ENCODE results near the gene MGAT1.

Gene MGAT1

DNA sequence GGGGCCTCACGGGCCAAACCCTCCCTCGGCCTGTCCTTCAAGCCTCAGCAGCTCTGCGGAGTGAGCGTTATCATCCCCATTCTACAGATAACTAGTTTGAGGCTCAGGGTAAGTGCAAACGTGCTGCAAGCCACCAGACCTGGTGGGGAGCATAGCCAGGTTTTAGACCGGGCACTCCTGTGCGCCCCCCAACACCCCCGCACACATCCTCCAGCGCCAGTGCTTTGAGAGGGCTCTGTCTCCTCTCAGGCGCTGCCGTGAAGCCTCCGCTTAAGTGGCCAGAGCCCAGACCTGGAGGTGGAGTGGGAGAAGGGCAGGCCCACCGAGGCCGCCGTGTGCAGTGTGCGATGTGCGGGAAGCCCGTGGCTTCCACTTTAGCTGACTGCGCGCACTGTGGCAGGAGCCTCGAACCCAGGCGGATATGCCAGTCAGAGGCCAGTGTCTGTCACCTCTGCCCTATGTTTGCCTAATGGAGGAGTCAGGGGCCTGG is 1.6 kb upstream of the MGAT1 start:
- DNase-seq, result peak in 1 of 2 experiments; percentile 65

GRCh38 chr5:180803181-180804128 is 849 bp upstream of the MGAT1 start:
- peak; percentile 90 to 92 for DNase-seq

GRCh38 chr5:180801596-180802324 is 846 bp downstream of the MGAT1 start:
- DNase-seq, result no peak

DNA sequence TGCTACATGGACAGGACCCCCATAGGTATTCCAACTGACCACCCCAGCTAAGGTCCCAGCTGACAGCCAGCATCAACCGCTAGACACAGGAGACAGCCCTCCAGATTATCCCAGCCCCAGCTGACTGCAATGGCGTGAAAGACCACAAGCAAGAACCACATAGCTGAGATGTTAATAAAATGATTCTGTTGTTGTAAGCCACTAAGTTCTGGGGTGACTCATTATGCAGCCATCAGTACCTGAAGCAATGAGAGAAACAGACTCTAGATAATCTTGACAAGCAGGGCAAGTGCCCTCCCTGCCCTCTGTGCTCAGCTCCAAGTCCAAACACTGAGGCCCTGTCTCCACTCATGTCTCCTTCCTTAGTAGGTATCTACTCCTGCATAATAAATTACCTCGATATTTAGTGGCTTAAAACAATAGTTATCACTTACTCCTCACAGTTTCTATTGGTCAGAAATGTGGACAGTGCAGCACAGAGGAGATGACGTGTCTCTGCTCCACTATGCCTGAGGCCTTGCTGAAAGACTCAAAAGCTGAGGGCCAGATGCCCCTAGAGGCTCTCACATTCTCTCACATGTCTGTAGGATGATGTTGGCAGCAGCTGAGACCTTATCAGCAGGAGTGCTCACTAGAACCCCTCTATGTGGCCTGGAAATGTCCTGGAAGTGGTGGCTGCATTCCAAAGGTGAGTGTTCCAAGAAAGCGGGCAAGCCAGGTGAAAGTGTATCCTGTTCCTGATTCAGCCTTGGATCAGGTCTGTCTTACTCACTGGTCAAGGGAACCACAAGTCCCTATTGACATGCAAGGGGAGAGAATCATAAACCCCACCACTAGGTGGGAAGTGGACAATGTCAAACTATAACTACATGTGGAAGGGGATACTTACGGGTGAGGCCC is 2.5 kb downstream of the MGAT1 start:
- peak in 1 of 2 experiments; percentile 32 for DNase-seq

DNA sequence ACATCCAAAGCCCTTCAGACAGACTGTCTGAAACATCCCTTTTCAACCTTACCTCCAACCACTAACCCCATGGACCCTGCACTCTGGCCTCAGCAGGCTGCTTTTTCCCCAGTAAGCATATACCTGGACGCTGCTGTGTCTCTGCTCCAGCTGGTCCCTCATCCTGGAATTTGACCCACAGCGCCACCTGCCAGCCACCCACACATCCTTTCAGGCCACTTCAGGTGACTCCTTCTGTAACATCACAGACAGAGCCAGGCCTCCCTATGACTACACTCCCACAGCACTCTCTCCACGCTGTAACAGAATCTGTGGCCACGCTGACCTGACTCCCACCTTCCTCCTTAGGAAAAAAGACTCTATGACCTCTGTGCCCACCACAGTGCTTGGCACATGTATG is 3.4 kb downstream of the MGAT1 start:
- DNase-seq, result peak in 1 of 2 experiments; percentile 17

DNA sequence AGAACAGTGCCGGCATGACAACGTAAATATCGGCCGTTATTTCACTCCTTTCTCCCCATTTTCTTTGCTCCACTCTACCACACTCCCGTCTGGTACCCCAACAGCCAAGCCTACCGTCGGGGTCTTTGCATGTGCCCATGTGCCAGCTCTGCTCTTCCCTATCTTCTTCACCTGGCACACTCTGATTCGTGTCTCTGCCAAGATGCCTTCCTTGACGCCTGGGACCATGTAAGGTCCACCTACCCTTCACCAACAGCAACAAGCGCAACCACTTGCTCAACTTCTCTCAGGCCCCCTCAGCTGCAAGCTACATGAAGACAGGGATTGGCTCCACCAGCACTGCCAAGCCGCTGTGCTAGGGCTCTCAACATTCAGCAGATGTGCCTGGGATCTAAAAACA is 4.4 kb downstream of the MGAT1 start:
- DNase-seq, result no peak

DNA sequence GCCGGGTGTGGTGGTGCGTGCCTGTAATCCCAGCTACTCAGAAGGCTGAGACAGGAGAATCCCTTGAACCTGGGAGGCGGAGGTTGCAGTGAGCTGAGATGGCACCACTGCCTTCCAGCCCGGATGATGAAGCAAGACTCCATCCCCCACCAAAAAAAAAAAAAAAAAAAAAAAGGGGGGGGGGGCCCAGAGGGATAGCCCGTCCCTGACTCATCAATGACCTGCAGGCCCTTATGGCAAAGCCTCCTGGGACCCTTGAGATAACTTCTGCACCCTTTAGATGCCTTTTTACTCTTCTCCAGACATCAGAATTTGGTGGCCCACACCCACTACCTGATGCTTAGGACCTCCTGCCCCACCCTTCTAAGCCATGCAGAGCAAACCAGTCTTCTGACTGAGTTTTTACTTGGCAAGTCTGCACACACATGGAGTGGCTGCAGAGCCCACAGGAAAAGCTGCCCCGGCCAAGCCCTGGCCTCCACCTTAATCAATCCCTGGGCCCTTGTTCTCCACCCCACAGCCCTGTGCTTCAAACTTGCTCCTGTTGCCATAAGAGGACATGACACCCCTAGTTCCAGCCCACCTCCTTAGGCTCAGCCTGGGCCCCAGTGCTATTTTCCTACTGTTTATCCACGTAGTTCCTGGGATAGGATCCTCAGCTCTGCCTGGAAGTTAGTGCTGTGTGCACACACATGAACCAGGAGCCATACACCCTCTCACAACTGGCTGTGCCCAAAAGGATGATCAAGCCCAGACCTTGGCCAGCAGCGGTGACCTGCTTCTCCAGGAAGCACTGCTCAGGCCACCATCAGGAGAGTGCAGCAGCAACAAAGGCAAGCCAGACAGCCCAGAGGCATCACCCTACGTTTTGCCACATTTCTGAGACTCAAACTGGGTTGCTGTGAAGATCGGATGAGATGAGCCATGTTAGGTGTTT is 5.1 kb downstream of the MGAT1 start:
- DNase-seq, result peak in 1 of 2 experiments; percentile 13

DNA sequence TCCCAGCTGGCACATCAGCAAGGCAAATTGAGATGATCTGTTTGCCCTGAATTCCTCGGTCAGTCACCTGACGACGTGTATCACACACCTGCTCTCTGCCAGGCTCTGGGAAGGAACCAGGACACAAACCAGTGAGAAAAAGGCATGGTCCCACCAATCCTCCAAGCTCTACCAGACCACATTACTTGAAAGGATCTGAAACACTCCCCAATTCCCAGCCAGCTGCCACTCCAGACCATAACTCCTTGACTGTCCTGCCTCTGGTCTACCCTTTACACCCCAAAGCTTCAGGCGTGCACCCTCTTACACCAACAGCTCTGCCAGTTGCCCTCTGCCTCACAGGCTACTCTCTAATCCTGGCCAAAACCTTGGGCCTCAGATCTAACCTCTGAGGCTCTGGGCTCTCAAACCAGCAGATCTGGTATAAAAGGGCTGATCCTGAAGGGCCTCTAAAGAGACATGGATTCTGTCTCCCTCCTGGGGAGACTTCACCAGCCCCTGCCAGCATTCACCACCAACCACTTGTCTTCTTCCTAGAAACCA is 6.8 kb downstream of the MGAT1 start:
- peak in 1 of 2 experiments; percentile 14 for DNase-seq

GRCh38 chr5:180792965-180793287 is 9.7 kb downstream of the MGAT1 start:
- DNase-seq, result peak in 1 of 2 experiments; percentile 13

GRCh38 chr5:180792287-180792964 is 10.2 kb downstream of the MGAT1 start:
- no peak for DNase-seq

DNA sequence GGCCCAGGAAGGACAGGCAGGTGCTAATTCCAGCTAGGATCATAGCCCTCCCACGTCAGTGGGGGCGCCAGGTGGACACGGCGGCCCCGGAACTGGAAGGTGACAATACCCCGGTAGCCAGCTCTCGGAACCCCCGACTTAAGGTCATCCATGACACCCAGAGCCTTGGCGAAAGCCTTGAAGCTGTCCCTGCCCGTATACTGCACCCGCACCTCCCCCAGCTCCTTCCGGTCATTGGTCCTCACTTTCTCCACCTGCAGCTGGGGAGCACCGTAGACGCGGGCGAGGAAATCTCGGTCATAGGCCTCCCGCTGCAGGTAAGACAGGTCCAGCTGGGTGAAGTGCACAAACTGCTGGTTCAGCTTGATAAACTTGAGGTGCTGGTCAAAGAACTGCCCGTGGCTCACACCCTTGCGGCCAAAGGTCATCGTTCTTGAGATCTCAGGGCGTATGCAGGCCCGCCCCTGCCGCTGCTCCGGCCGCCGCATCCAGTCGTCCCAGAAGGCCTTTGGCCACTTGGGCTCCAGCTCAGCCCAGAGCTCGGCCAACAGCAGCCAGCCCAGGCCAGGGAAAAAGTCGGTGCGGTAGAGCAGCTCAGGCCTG is 10.9 kb downstream of the MGAT1 start:
- no peak for DNase-seq

DNA sequence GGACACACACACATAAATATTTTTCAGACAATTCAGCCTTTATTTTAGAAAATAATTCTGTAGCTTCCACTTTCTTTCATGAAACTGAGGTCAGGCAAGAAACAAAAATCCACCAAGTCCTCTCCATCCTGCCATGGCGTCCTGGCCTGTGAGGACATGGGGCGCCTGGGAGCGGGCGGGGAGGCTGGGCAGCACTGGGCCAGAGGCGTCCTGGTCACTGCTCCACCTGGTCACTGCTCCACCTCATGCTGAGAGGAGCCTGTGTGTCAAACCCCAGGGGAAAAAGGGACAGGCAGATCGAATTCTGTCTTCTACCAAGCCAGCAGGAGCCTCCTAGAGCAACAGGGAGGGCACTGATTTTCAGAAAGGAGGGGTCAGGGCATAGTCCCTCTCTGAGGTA is 12.1 kb downstream of the MGAT1 start:
- no peak for DNase-seq

- DNase-seq, result peak in 1 of 2 experiments; percentile 45
Observed at GRCh38 chr5:180790020-180790419, 12.6 kb downstream of the MGAT1 start.

- DNase-seq, result peak in 1 of 2 experiments; percentile 15
Observed at GRCh38 chr5:180788651-180789410, 13.8 kb downstream of the MGAT1 start.

DNA sequence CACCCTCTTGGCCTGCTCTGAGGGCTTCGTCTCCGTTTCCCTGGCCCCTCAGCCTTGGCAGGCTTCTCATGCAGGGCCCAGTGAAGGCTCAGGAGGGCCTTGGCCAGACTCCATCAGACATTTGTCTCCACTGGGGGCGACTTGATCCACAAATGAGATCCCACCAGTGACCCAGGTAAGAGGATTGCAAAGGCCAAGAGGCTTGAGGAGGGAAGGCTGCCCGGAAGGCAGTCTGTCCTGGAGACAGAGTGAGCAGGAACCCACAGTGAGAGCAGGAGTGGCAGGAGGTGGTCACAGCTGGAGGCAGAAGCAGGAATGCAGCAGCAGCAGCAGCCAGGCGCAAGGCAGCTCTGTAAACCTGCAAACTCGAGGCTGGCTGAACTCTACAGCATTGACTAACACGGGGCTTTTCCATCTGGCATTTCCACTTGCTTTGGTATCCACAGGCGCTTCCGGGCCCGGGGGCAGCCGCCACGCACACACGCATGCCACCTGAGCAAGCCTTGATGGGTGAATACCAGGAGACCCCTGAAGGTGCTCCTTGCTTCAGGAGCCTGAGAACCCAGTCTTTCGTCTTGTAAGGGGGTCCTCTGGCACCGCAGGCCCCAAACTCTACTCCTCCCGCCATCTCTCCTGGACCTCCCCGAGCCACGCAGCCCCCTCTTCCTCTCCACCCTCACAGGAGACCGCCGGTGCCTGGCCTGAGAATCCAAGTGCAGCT is 14.7 kb downstream of the MGAT1 start:
- peak in 1 of 2 experiments; percentile 15 for DNase-seq

DNA sequence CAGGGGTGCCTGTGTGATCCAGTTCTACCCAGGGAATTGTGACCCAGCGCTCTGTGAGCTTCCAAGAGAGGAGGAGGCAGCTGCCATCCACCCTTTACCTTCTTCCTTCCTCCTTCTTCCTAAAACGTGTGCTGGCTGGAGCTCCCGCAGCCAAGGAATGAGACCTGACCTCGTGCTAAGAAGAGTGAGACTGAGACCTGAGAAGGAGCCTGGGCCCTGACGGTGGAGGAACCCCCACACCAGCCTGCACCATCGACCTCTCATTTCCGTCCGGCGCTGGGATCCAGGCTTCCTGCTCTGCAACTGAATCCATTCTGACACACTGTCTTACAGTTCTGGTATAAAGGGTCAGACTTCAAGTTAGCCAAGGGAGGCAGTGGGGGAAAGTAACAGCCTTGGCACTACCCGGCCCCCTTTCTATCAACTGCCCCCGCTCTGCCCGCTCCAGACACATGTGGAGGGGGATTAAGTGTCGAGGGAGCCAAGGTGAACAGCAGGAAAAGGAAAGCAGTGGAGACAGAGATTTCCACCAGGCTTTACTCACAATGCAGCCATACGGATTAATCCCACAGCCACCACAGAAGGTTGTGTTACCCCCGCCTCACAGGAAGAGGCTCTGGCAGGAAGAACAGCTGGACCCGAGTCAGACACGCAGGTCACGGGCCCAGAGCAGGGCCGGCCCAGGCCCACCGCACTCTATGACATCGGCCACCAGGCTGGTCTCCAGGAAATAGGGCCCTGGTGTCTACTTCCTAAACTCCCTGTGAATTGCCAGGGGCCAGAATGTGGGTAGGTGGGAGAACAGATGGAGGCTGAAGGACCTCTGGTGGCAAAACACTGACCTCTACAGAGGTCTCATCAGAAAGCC is 15.8 kb downstream of the MGAT1 start:
- DNase-seq, result no peak

DNA sequence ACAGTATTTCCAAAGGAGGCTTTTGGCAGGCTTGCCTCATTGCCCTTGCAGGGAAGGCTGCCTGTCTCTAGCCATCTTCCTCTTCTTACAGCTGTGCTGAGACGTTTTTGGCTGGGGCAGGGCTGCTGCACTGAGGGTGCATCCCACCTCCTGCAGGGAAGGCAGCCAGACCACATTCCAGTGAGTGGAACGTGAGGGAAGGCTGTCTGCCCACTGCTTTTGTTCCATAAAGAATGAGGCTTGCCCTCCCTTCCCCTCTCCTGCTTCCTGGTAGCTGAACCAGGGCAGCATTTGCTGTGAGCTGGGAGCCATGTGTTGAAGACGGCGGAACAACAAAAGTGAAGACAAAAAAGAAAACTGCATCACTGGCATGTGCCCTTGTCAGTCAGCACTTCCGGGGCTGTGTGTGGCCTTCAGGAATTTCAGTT is 16.8 kb downstream of the MGAT1 start:
- no peak for DNase-seq
